Heart left ventricle (tissue), 13 donors: ENCODE data around the gene CDK6.

Source experiments
- CTCF ChIP-seq, 12 donors: fragments of 200-600 bp; sonication (generic) in 4 of 12; IDR thresholded peaks; one replicate each; pipeline versions ENCODE4 v1.5.0 to v1.8.0; 2018 to 2022; ENCODE audit warnings: antibody characterized with exemption in 12 of 12, mild to moderate bottlenecking in 5 of 12
- POLR2A ChIP-seq, 2 donors: fragments of 450-650 bp; IDR thresholded peaks; one replicate each; pipeline ENCODE4 v1.6.1; 2017; ENCODE audit warnings: antibody characterized with exemption in 2 of 2, mild to moderate bottlenecking in 2 of 2, moderate library complexity in 2 of 2
- donor health status: ischemic (EF 13 %, LVEDD 7.1; RV severe dilation, severe dysfunction).
- donor health status: DM: no; HTN: yes; CAD: no.
- donor health status: DM: no; HTN: no; CAD: no.
- donor health status: ischemic (EF 25% LVEDD 6.9; RV normal size, moderate dysfunction).
- donor health status: ischemic (EF 25% LVEDD 5.7; RV mildly dilated, moderate dysfunction).
- donor health status: ischemic (EF 35%, LVEDD 5.7; RV mildly dilated, moderate dysfunction).
- donor health status: nonischemic (EF 11% LVEDD 7.7; RV severe dilation, severe dysfunction).
- donor health status: DM: yes; HTN: yes; CAD: no.
- donor health status: PGD.
- donor health status: ischemic (EF 29% LVEDD 5.4; RV normal size, mild dysfunction).
- donor health status: nonischemic (EF 23%, LVEDD 6.1; RV moderate dilation, normal function).

- TF ChIP-seq POLR2A (IDR thresholded peaks at IDR 0.05) (no peak), CTCF (IDR thresholded peaks at IDR 0.05) (no peak)
Observed at GRCh38 chr7:92717993-92718716, 118.2 kb downstream of the CDK6 start.
